ENCODE measurements around the gene IGFL2.
"Not testable (repeated sequence)": the region's sequence is repeated elsewhere in the genome, so short reads cannot be mapped to it uniquely, and the experiment has no call there.

Gene IGFL2

GRCh38 chr19:46142294-46142693, 5.7 kb upstream of the IGFL2 start:
- no peak for DNase-seq (ENCODE audit: low read depth)

- DNase-seq (ENCODE audit: low read depth), result no peak
Measured at GRCh38 chr19:46144756-46145155, 3.3 kb upstream of the IGFL2 start.

- DNase-seq (ENCODE audit: low read depth), result no peak
Measured at GRCh38 chr19:46147166-46147740, 785 bp upstream of the IGFL2 start.

GRCh38 chr19:46150606-46151005, 2.6 kb downstream of the IGFL2 start:
- DNase-seq (ENCODE audit: low read depth), result no peak

- DNase-seq (ENCODE audit: low read depth), result no peak
Measured at GRCh38 chr19:46155237-46155636, 7.2 kb downstream of the IGFL2 start.

- no peak for DNase-seq (ENCODE audit: low read depth)
Measured at GRCh38 chr19:46159418-46160232, 11.6 kb downstream of the IGFL2 start.

GRCh38 chr19:46160233-46160775, 12.3 kb downstream of the IGFL2 start:
- DNase-seq (ENCODE audit: low read depth), result no peak

GRCh38 chr19:46161642-46162257, 13.7 kb downstream of the IGFL2 start:
- DNase-seq (ENCODE audit: low read depth), result not testable (repeated sequence)

- no peak for DNase-seq (ENCODE audit: low read depth)
Measured at GRCh38 chr19:46162731-46163130, 14.7 kb downstream of the IGFL2 start.

GRCh38 chr19:46173886-46174480, 25.9 kb downstream of the IGFL2 start:
- DNase-seq (ENCODE audit: low read depth), result no peak

- DNase-seq (ENCODE audit: low read depth), result no peak
Measured at GRCh38 chr19:46176116-46176860, 28.2 kb downstream of the IGFL2 start.

- no peak for DNase-seq (ENCODE audit: low read depth)
Measured at GRCh38 chr19:46179076-46179759, 31.2 kb downstream of the IGFL2 start.

GRCh38 chr19:46180701-46181387, 32.8 kb downstream of the IGFL2 start:
- no peak for DNase-seq (ENCODE audit: low read depth)

GRCh38 chr19:46181388-46181779, 33.3 kb downstream of the IGFL2 start:
- peak; percentile 8 for DNase-seq (ENCODE audit: low read depth)

GRCh38 chr19:46182476-46182875, 34.4 kb downstream of the IGFL2 start:
- no peak for DNase-seq (ENCODE audit: low read depth)

GRCh38 chr19:46184775-46185710, 37.0 kb downstream of the IGFL2 start:
- DNase-seq (ENCODE audit: low read depth), result not testable (repeated sequence)

- DNase-seq (ENCODE audit: low read depth), result no peak
Measured at GRCh38 chr19:46186101-46186716, 38.2 kb downstream of the IGFL2 start.

GRCh38 chr19:46186717-46187101, 38.7 kb downstream of the IGFL2 start:
- no peak for DNase-seq (ENCODE audit: low read depth)

All from activated T-cell treated with anti-CD3 and anti-CD28 coated beads for 48 hours (primary cell).